Measurements from ENCODE around the gene CEMIP2. TPM values are rescaled to one million over a fixed set of nuclear protein-coding genes. Genes with fewer than 3 reads are reported as not detected.

CEMIP2 gene
- total RNA-seq, 1 experiment from 2014 or later, result 17.7 TPM

DNA sequence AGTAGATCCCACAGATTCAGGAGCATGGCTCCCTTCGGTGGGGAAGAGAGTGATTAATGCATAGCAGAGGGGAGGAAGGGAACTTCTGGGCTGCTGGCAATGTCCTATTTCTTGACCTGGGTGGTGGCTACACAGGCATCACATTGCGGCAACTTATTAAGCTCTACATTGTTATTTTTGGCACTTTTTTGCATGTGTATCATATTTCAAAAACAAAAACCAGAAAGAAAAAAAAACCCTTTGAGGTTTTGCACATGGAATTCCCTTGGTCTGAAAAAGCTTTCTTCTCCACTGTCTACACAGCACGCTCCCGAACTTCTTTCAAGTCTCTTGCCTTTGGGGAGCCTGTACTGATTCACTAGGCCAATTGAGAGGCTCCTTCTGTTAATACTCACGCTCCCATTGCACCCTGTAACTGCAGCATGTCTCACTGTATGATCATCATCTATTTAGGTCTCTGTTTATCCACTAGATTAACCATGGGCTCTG, 25.1 kb downstream of the CEMIP2 start:
- ChIA-PET CTCF (interaction anchor here (0.6 kb wide), 1 partner anchor 1103 kb away, joined by 3 read pairs; no protein-coding TSS in a partner anchor), POLR2A (interaction anchor here (1.0 kb wide), 1 partner anchor 10 kb away, joined by 4 read pairs; no protein-coding TSS in a partner anchor)
- Mint-ChIP-seq H3K36me3 (ENCODE audit: insufficient read depth, unreplicated experiment) (peaks cover 27% of the 10 kb centered on the region), H3K4me1 (ENCODE audit: insufficient read depth, unreplicated experiment) (peaks cover 14% of the 10 kb centered on the region), H3K27me3 (ENCODE audit: insufficient read depth, unreplicated experiment) (no peaks in the 10 kb centered on the region), H3K27ac (ENCODE audit: low read depth, unreplicated experiment) (no peak overlapping the region), H3K4me3 (ENCODE audit: unreplicated experiment) (no peak overlapping the region), H3K9me3 (ENCODE audit: unreplicated experiment) (no peaks in the 10 kb centered on the region)
- intact Hi-C loops (cut with micrococcal nuclease), result no loop called here
- TF ChIP-seq, protein P1, sequence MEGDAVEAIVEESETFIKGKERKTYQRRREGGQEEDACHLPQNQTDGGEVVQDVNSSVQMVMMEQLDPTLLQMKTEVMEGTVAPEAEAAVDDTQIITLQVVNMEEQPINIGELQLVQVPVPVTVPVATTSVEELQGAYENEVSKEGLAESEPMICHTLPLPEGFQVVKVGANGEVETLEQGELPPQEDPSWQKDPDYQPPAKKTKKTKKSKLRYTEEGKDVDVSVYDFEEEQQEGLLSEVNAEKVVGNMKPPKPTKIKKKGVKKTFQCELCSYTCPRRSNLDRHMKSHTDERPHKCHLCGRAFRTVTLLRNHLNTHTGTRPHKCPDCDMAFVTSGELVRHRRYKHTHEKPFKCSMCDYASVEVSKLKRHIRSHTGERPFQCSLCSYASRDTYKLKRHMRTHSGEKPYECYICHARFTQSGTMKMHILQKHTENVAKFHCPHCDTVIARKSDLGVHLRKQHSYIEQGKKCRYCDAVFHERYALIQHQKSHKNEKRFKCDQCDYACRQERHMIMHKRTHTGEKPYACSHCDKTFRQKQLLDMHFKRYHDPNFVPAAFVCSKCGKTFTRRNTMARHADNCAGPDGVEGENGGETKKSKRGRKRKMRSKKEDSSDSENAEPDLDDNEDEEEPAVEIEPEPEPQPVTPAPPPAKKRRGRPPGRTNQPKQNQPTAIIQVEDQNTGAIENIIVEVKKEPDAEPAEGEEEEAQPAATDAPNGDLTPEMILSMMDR (IDR thresholded peaks at IDR 0.05; ENCODE audit: unreplicated experiment), result no peak
- peak; percentile 78 for DNase-seq (ENCODE audit: unreplicated experiment)
- no TSS peak for BruUV-seq (replicated peaks)

DNA sequence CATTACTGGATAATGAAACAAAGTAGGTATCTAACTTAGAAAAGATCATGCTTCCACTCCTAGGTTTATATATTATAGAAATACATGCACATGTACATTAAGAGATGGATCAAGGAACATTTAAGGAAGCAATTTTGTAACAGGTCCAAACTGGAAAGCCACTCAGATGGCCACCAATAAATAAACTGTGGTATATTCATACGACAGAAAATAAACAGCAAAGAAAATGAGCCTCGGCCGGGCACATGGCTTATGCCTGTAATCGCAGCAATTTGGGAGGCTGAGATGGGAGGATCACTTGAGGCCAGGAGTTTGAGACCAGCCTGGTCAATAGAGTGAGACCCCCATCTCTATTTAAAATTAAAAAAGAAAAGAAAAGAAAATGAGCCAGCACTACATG, 25.6 kb downstream of the CEMIP2 start:
- no peak for DNase-seq (ENCODE audit: unreplicated experiment)
- Mint-ChIP-seq H3K4me3 (ENCODE audit: unreplicated experiment) (no peak overlapping the region), H3K36me3 (ENCODE audit: insufficient read depth, unreplicated experiment) (peaks cover 27% of the 10 kb centered on the region), H3K27me3 (ENCODE audit: insufficient read depth, unreplicated experiment) (no peaks in the 10 kb centered on the region), H3K27ac (ENCODE audit: low read depth, unreplicated experiment) (no peak overlapping the region), H3K4me1 (ENCODE audit: insufficient read depth, unreplicated experiment) (peaks cover 15% of the 10 kb centered on the region), H3K9me3 (ENCODE audit: unreplicated experiment) (no peaks in the 10 kb centered on the region)
- ChIA-PET CTCF (interaction anchor here (0.6 to 1.7 kb wide), 2 partner anchors 60 to 1102 kb away, joined by 3 read pairs; no protein-coding TSS in a partner anchor), POLR2A (interaction anchor here (1.0 to 1.2 kb wide), 2 partner anchors 11 to 17 kb away, joined by 3 to 4 read pairs; no protein-coding TSS in a partner anchor)
- TF ChIP-seq, protein P1 (IDR thresholded peaks at IDR 0.05; ENCODE audit: unreplicated experiment), result no peak
- intact Hi-C loops (cut with micrococcal nuclease), result no loop called here
- no TSS peak for BruUV-seq (replicated peaks)

DNA sequence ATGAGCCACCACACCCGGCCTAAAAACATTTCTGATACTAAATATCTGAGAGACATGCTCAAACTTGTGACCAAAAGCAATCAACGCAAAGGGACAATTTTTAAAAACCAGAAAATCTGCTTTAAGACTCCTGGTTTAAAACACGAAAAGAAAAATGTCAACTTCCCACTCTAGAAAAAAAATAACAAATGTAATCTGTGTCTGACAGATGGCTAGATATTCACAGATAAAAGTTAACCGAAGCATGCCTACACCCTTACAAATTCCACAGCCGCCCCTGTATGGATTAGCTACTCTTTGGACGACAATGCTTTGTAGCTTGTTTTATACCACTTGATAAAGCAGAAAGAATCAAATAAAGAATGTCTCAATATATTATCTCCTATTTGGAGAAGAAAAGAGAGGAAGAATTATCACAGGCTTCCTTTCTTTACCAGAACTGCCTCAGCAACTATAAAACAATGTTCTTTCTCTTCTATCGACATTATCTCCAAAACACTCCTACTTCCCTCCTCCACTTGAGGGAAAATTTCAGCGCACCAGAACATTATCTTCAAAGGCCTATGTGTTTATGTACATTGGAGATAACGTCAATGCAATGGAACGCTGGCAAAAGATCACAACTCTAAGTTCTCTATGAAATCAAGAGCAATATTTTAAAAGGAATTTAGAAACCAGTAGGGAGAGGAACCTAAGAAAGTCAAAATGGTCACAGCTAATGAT, 26.2 kb downstream of the CEMIP2 start:
- TF ChIP-seq, protein P1 (IDR thresholded peaks at IDR 0.05; ENCODE audit: unreplicated experiment), result no peak
- Mint-ChIP-seq H3K27ac (ENCODE audit: low read depth, unreplicated experiment) (no peak overlapping the region), H3K36me3 (ENCODE audit: insufficient read depth, unreplicated experiment) (peaks cover 28% of the 10 kb centered on the region), H3K4me1 (ENCODE audit: insufficient read depth, unreplicated experiment) (peaks cover 19% of the 10 kb centered on the region), H3K27me3 (ENCODE audit: insufficient read depth, unreplicated experiment) (no peaks in the 10 kb centered on the region), H3K4me3 (ENCODE audit: unreplicated experiment) (no peak overlapping the region), H3K9me3 (ENCODE audit: unreplicated experiment) (no peaks in the 10 kb centered on the region)
- ChIA-PET POLR2A (interaction anchor here (1.2 kb wide), 1 partner anchor 17 kb away, joined by 3 read pairs; no protein-coding TSS in a partner anchor), CTCF (interaction anchor here (1.7 kb wide), 1 partner anchor 59 kb away, joined by 3 read pairs; no protein-coding TSS in a partner anchor)
- DNase-seq (ENCODE audit: unreplicated experiment), result no peak
- intact Hi-C loops (cut with micrococcal nuclease), result no loop called here
- BruUV-seq (replicated peaks), result no TSS peak

DNA sequence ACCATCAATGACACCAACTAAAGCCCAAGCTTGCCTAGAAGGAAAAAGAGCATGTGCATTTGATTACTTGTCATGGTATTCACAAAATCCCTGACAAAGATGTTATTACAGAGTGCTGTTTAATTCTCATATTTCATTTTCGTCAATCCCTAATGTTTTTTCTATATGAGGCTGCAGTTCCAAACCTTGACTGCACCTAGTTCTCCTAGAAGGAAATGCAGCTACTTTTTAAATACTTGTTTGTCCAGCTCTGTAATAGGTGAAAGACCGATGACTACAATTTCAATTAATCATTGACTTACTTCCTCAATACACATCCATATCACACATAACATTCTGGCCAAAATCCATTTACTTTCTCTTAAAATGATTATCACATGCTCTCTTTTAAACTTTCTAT, 28.1 kb downstream of the CEMIP2 start:
- H3K27me3 Mint-ChIP-seq (ENCODE audit: insufficient read depth, unreplicated experiment), result no peaks in the 10 kb centered on the region
- no peak overlapping the region for H3K4me3 Mint-ChIP-seq (ENCODE audit: unreplicated experiment)
- H3K36me3 Mint-ChIP-seq (ENCODE audit: insufficient read depth, unreplicated experiment), result peaks cover 26% of the 10 kb centered on the region
- no peak for DNase-seq (ENCODE audit: unreplicated experiment)
- ChIA-PET POLR2A (interaction anchor here (0.8 to 1.2 kb wide), 2 partner anchors 16 to 27 kb away, joined by 3 read pairs; no protein-coding TSS in a partner anchor), CTCF (interaction anchor here (0.6 to 1.5 kb wide), 4 partner anchors 9 to 27 kb away, joined by 4 to 5 read pairs (median 4); no protein-coding TSS in a partner anchor)
- intact Hi-C loops (cut with micrococcal nuclease), result no loop called here
- TF ChIP-seq, protein P1 (IDR thresholded peaks at IDR 0.05; ENCODE audit: unreplicated experiment), result no peak
- no peaks in the 10 kb centered on the region for H3K9me3 Mint-ChIP-seq (ENCODE audit: unreplicated experiment)
- no TSS peak for BruUV-seq (replicated peaks)
- H3K27ac Mint-ChIP-seq (ENCODE audit: low read depth, unreplicated experiment), result no peak overlapping the region
- H3K4me1 Mint-ChIP-seq (ENCODE audit: insufficient read depth, unreplicated experiment), result peaks cover 19% of the 10 kb centered on the region

Data from MCF 10A (cell line).